GM18508 (cell line): ENCODE results near the gene ICOSLG.
"Not testable (repeated sequence)": the region's sequence is repeated elsewhere in the genome, so short reads cannot be mapped to it uniquely, and the experiment has no call there.

ENCODE experiments used
- ATAC-seq: cut with Tn5 transposase; IDR thresholded peaks from one replicate; pipeline ENCODE4 v1.9.1; 2021; ENCODE audit warnings: moderate number of reproducible peaks; ENCODE audit not compliant: insufficient read depth, unreplicated experiment

Gene ICOSLG

GRCh38 chr21:44229561-44229960, 11.2 kb downstream of the ICOSLG start:
- ATAC-seq: not testable (repeated sequence)

- ATAC-seq: not testable (repeated sequence)
Measured at GRCh38 chr21:44228109-44228508, 12.6 kb downstream of the ICOSLG start.

- ATAC-seq: not testable (repeated sequence)
Measured at GRCh38 chr21:44227614-44228013, 13.1 kb downstream of the ICOSLG start.

DNA sequence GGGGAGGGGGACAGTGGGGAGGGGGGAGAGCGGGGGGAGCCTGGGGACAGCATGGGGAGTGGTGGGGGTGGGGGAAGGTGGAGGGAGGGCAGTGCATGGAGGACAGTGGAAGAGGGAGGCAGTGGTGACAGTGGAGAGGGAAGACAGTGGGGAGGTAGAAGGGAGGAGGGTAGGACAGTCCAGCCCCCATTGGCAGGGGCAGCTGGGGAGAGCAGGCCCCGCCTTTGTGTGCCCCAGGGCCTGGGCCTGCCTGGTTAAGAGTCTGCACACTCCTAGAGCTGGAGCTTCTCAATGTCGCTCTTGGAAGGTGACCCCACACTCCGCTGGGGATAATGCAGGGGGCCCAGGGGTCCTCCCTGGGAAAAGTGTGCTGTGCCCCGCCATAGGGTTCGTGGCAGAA, 15.1 kb downstream of the ICOSLG start:
- not testable (repeated sequence) for ATAC-seq

DNA sequence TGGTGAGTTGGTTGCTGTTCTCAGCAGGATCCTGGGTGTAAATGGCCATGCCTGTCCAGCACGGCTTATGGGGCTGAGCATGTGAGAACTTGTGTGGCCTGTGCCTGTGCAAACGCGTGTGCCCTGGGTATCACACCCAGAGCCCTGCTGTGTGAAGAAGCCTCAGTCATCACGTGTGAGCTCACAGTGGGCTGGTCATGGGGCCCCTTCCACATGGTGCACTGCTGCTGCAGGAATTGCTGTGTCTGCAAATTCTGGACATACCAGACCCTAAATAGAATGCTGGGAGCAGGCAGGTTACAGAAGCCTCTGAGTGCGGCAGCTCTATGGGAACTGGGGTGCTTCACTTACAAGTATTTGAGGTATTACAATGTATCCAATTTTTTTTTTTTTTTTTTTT, 17.4 kb downstream of the ICOSLG start:
- not testable (repeated sequence) for ATAC-seq

- not testable (repeated sequence) for ATAC-seq
Measured at GRCh38 chr21:44220674-44221073, 20.1 kb downstream of the ICOSLG start.

GRCh38 chr21:44218461-44218860, 22.3 kb downstream of the ICOSLG start:
- ATAC-seq: not testable (repeated sequence)

GRCh38 chr21:44211978-44212377, 28.8 kb downstream of the ICOSLG start:
- ATAC-seq: not testable (repeated sequence)

GRCh38 chr21:44211574-44211973, 29.2 kb downstream of the ICOSLG start:
- ATAC-seq: not testable (repeated sequence)

DNA sequence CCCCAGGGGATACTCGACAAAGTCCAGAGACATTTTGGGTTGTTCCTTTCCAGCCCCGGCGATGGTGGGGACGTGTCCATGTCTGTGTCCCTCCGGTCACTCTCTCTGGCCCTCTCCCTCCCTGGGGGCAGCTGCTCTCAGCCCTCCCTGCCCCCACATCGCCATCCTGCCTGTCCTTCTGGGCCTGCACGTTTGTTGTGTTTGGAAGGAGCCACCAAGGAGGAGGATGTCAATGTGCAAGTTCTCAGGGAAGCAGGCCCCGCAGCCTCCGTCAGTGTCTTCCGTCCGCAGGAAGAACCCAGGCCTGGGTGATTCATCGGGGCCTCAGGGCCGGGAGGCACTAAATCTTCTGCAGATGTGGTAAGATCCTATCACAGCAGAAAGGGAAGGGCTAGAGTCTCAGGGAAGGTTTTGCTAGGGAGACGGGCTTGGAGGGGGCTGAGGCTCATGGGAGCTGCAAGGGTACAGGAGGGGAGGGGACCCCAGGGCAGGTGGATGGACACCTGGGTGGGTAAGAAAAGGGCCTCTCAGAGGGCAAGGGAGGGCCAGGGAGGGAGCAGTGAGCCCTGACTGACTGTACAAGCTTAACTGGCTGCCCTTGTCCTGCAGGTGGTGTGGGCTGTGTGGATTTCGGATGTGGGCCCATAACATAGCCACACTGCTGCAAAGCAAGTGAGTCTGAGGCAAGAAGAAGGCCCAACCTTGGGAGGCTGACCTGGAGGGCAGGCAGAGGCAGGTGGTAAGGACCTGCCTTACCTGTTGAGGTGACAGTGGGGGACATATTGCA, 32.7 kb downstream of the ICOSLG start:
- ATAC-seq: not testable (repeated sequence)

- ATAC-seq: not testable (repeated sequence)
Measured at GRCh38 chr21:44206698-44207676, 33.8 kb downstream of the ICOSLG start.

- not testable (repeated sequence) for ATAC-seq
Measured at GRCh38 chr21:44206187-44206586, 34.6 kb downstream of the ICOSLG start.

- ATAC-seq: not testable (repeated sequence)
Measured at GRCh38 chr21:44202590-44203299, 38.0 kb downstream of the ICOSLG start.

- ATAC-seq: not testable (repeated sequence)
Measured at GRCh38 chr21:44199997-44200396, 40.7 kb downstream of the ICOSLG start.

DNA sequence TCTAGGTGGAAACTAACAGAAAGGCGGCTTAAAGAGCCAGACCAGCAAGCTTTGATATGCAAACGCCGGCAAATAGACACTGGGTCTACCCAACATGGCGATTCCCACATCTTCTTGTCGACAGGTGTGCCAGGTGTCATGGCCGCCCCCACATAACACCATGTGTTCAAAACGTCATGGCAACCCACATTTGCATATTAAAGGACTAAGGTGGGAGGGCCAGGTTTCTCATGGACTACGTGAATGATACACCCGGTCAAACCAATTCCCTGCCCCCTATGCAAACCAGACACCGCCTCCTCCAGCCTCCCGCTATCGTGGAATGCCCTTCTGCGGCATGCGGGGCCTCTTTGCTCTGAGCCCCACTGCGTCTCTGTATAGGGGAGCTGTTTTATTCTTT, 41.3 kb downstream of the ICOSLG start:
- no peak for ATAC-seq

DNA sequence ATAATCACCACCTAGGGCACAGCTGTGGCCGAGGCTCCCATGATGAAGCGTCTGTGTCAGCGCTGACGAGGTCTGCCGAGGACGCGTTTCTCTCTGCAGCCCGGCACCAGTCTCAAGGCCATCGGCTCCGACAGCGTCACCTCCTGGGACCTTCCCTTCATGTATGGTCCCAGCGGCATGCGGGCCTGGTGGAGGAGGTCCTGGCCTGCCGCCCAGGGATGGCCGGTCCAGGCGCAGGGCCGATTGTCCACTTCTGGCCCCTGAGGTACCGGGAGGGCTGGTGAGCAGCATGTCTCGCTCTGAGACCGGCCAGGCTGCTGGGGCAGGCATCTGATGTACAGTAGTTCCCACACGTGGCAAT, 43.6 kb downstream of the ICOSLG start:
- ATAC-seq: not testable (repeated sequence)

GRCh38 chr21:44196212-44197155, 44.3 kb downstream of the ICOSLG start:
- not testable (repeated sequence) for ATAC-seq

DNA sequence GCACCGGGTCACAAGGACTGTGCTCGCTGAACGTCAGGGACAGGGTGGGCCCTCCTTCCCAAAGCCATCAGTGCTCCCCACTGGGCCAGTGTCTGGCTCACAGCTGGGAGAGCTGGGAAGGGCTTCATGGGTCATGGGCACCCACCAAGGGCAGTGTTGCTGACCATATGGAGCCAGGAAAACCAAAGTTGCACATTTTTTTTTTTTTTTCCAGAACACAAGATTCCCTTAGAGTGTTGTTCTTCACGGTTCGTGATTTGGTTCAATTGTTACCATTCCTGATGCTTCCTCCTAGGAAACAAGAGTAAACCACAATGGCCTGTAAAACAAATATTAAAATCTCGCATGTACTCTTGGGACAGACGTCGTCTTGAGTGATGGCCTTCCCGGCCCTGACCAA, 45.9 kb downstream of the ICOSLG start:
- not testable (repeated sequence) for ATAC-seq

GRCh38 chr21:44194451-44194850, 46.3 kb downstream of the ICOSLG start:
- ATAC-seq: not testable (repeated sequence)
